Epithelial cell of proximal tubule (primary cell): ENCODE data around the gene FANK1. TPM values are rescaled to one million over a fixed set of nuclear protein-coding genes. Genes with fewer than 3 reads are reported as not detected.

Experiments
- DNase-seq: peaks from one replicate; pipeline ENCODE4 v3.0.0-alpha.2; 2011; ENCODE audit warnings: low read depth
- H3K4me3 ChIP-seq: 2 replicates; pipeline ENCODE4 v1.5.1; 2011; ENCODE audit warnings: low read depth, mild to moderate bottlenecking, low read length
- CTCF ChIP-seq: conservative IDR thresholded peaks from 2 replicates; pipeline ENCODE4 v1.5.1; 2012; ENCODE audit warnings: low read depth, mild to moderate bottlenecking, low read length
- total RNA-seq: library from RNA; depleted of rRNA; stranded (reverse); fragments of >200 nt; gene quantifications from 2 replicates; pipeline ENCODE4 v1.2.3, GENCODE V29; 2015

The FANK1 gene
- total RNA-seq, 1 donor from 2014 or later: 9.2 TPM

- H3K4me3 ChIP-seq: no peak overlapping the region
- no peak for TF ChIP-seq CTCF
- DNase-seq: no peak
Observed at GRCh38 chr10:126029999-126030398, 133.6 kb downstream of the FANK1 start.

GRCh38 chr10:126034586-126034985, 138.2 kb downstream of the FANK1 start:
- no peak for TF ChIP-seq CTCF
- no peak for DNase-seq
- no peak overlapping the region for H3K4me3 ChIP-seq

GRCh38 chr10:126036515-126036914, 140.2 kb downstream of the FANK1 start:
- DNase-seq: no peak
- no peak for TF ChIP-seq CTCF
- H3K4me3 ChIP-seq: no peak overlapping the region

GRCh38 chr10:126037946-126038345, 141.6 kb downstream of the FANK1 start:
- H3K4me3 ChIP-seq: no peak overlapping the region
- no peak for TF ChIP-seq CTCF

GRCh38 chr10:126041117-126041516, 144.8 kb downstream of the FANK1 start:
- no peak for DNase-seq
- TF ChIP-seq CTCF: no peak
- no peak overlapping the region for H3K4me3 ChIP-seq

More at GRCh38 chr10:126037946-126038345, 141.6 kb downstream of the FANK1 start:
- DNase-seq: no peak

- peak overlapping the region; percentile 14 for H3K4me3 ChIP-seq
- TF ChIP-seq CTCF: no peak
- peak; percentile 98 for DNase-seq
Observed at GRCh38 chr10:126041804-126042231, 145.5 kb downstream of the FANK1 start.

- TF ChIP-seq CTCF: no peak
- no peak for DNase-seq
- peak overlapping the region; percentile 14 for H3K4me3 ChIP-seq
Observed at GRCh38 chr10:126042354-126042753, 146.0 kb downstream of the FANK1 start.
